ENCODE measurements around the gene WDFY4.

Gene WDFY4

GRCh38 chr10:49029666-49030065 is 345.0 kb downstream of the WDFY4 start:
- DNase-seq (ENCODE audit: extremely low spot score) = no peak
- ChIA-PET CTCF (no interaction called here), POLR2A (no interaction called here)
- TF ChIP-seq PKNOX1 (IDR thresholded peaks at IDR 0.05) = no peak
- TF ChIP-seq ELF4 (IDR thresholded peaks at IDR 0.05) = no peak
- TF ChIP-seq BHLHE40 (IDR thresholded peaks at IDR 0.05; ENCODE audit: borderline replicate concordance) = no peak
- no peak for TF ChIP-seq CTBP1 (IDR thresholded peaks at IDR 0.05; ENCODE audit: borderline replicate concordance)
- TF ChIP-seq FOXM1 (IDR thresholded peaks at IDR 0.05; ENCODE audit: borderline replicate concordance) = no peak
- no peak for TF ChIP-seq NFRKB (IDR thresholded peaks at IDR 0.05)
- TF ChIP-seq SP1 (IDR thresholded peaks at IDR 0.05) = no peak
- no peak for TF ChIP-seq TARDBP (IDR thresholded peaks at IDR 0.05)
- no peak for TF ChIP-seq HDGF (IDR thresholded peaks at IDR 0.05; ENCODE audit: borderline replicate concordance)
- TF ChIP-seq LEF1 (IDR thresholded peaks at IDR 0.05; ENCODE audit: borderline replicate concordance) = no peak

Data from HEK293T (cell line).